HepG2 (cell line): Measurements from ENCODE around the gene GLIS2. TPM values are rescaled to one million over a fixed set of nuclear protein-coding genes. Genes with fewer than 3 reads are reported as not detected.

Experiments used
- ARNTL ChIP-seq: sonication (generic); formaldehyde crosslinking; IDR thresholded peaks from 2 replicates; pipeline ENCODE4 v1.4.0; 2020; ENCODE audit warnings: mild to moderate bottlenecking, missing genetic modification reagents
- GABPA ChIP-seq, 2 experiments: IDR thresholded peaks; 2 replicates each; pipeline ENCODE4 v1.6.1; 2011 to 2016; ENCODE audit warnings: low read depth in 2 of 2, low read length in 1 of 2, missing biosample characterization in 1 of 2, missing genetic modification characterization in 1 of 2
- HNRNPL ChIP-seq: fragments of 200-400 bp; formaldehyde crosslinking; IDR thresholded peaks from 2 replicates; pipeline ENCODE4 v1.6.1; 2017; ENCODE audit warnings: mild to moderate bottlenecking, low read depth, low read length
- NFYB ChIP-seq: sonication (generic); formaldehyde crosslinking; IDR thresholded peaks from 2 replicates; pipeline ENCODE4 v1.4.0; 2020; ENCODE audit warnings: missing genetic modification reagents
- NR1H2 ChIP-seq: sonication (generic); formaldehyde crosslinking; IDR thresholded peaks from 2 replicates; pipeline ENCODE4 v1.8.1; 2022; ENCODE audit warnings: low read depth, missing genetic modification reagents, borderline replicate concordance
- RBFOX2 ChIP-seq: fragments of 200-400 bp; formaldehyde crosslinking; IDR thresholded peaks from 2 replicates; pipeline ENCODE4 v1.6.1; 2017; ENCODE audit warnings: low read depth, mild to moderate bottlenecking, low read length
- REXO4 ChIP-seq: sonication (generic); formaldehyde crosslinking; IDR thresholded peaks from 2 replicates; pipeline ENCODE4 v1.8.0; 2022; ENCODE audit warnings: missing genetic modification reagents, mild to moderate bottlenecking, borderline replicate concordance
- SP5 ChIP-seq: IDR thresholded peaks from 2 replicates; pipeline ENCODE4 v1.6.1; 2016; ENCODE audit warnings: low read depth, borderline replicate concordance
- ZNF317 ChIP-seq: sonication (generic); formaldehyde crosslinking; IDR thresholded peaks from 2 replicates; pipeline ENCODE4 v1.5.0; 2020; ENCODE audit warnings: mild to moderate bottlenecking, missing genetic modification reagents
- ZNF543 ChIP-seq: sonication (generic); formaldehyde crosslinking; IDR thresholded peaks from 2 replicates; pipeline ENCODE4 v1.4.0; 2020; ENCODE audit warnings: mild to moderate bottlenecking, missing genetic modification reagents
- ZNF670 ChIP-seq: sonication (generic); formaldehyde crosslinking; IDR thresholded peaks from 2 replicates; pipeline ENCODE4 v1.8.0; 2022; ENCODE audit warnings: mild to moderate bottlenecking, missing genetic modification reagents, borderline replicate concordance
- polyA plus RNA-seq, 8 experiments: library from polyadenylated mRNA; depleted of rRNA in 3 of 8; stranded (reverse) in 7 of 8; unstranded in 1 of 8; fragments of >200 nt; fragmentation: Illumina TruSeq in 4 of 8; extraction: Trizol in 4 of 8; gene quantifications; 2 replicates each; pipeline versions ENCODE4 v1.2.1 to v1.2.3, GENCODE V29; 2011 to 2016; ENCODE audit warnings: low read depth in 4 of 8, missing spikeins in 1 of 8, mixed read lengths in 1 of 8; ENCODE audit not compliant: insufficient read depth in 1 of 8
- total RNA-seq, 5 experiments: library from RNA; depleted of rRNA; stranded (reverse); fragments of >200 nt; fragmentation: Illumina TruSeq; extraction: Trizol; gene quantifications; 2 replicates each; pipeline ENCODE4 v1.2.3, GENCODE V29; 2016; ENCODE audit warnings: low read depth in 1 of 5
- TF ChIP-seq, protein P1 (sequence below): sonication (generic); formaldehyde crosslinking; IDR thresholded peaks from 2 replicates; pipeline ENCODE4 v1.4.0; 2020; ENCODE audit warnings: missing genetic modification reagents, borderline replicate concordance
- TF ChIP-seq, protein P2 (sequence below): sonication (generic); formaldehyde crosslinking; IDR thresholded peaks from 2 replicates; pipeline ENCODE4 v1.5.0; 2020; ENCODE audit warnings: missing genetic modification reagents
- TF ChIP-seq, protein P3 (sequence below): sonication (generic); formaldehyde crosslinking; IDR thresholded peaks from 2 replicates; pipeline ENCODE4 v1.5.1; 2020; ENCODE audit warnings: mild to moderate bottlenecking, missing genetic modification reagents, borderline replicate concordance
- TF ChIP-seq, protein P4 (sequence below): sonication (generic); formaldehyde crosslinking; IDR thresholded peaks from 2 replicates; pipeline ENCODE4 v1.5.0; 2020; ENCODE audit warnings: mild to moderate bottlenecking, missing genetic modification reagents, moderate library complexity

Gene GLIS2
- total and polyA plus RNA-seq, 2 of the 13 experiments (the other 11 are each of a cell fraction or from before 2014, with no cell fraction given) = 0.28 to 0.29 TPM

DNA sequence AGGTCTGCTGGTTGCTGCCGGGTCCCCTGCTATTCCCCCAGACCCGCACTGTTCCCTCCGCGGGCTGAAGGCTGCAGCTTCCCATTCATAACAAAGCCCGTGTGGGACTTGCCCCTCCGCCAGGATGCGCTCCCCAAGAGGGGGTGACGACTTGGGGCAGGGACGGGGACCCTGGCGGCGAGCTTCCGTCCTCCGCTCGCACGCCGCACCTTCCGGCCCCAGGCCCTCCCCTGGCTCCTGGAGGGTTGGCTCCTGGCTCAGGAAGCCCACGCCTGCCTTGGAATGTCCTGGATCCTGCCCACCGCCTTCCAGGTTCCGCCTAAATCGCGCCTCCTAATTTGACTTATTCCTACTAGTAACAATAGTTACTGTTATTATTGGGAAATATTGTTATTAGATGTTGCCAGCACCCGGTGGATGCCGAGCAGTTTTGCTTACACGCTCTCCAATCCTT, 42.0 kb upstream of the GLIS2 start (continued):
- TF ChIP-seq, protein P1, sequence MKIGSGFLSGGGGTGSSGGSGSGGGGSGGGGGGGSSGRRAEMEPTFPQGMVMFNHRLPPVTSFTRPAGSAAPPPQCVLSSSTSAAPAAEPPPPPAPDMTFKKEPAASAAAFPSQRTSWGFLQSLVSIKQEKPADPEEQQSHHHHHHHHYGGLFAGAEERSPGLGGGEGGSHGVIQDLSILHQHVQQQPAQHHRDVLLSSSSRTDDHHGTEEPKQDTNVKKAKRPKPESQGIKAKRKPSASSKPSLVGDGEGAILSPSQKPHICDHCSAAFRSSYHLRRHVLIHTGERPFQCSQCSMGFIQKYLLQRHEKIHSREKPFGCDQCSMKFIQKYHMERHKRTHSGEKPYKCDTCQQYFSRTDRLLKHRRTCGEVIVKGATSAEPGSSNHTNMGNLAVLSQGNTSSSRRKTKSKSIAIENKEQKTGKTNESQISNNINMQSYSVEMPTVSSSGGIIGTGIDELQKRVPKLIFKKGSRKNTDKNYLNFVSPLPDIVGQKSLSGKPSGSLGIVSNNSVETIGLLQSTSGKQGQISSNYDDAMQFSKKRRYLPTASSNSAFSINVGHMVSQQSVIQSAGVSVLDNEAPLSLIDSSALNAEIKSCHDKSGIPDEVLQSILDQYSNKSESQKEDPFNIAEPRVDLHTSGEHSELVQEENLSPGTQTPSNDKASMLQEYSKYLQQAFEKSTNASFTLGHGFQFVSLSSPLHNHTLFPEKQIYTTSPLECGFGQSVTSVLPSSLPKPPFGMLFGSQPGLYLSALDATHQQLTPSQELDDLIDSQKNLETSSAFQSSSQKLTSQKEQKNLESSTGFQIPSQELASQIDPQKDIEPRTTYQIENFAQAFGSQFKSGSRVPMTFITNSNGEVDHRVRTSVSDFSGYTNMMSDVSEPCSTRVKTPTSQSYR (CRISPR knock-in tag) = no peak
- TF ChIP-seq NR1H2 = no peak; the same call in 1 of the 2 replicates
- peak; percentile 31; the same call in 1 of the 2 replicates for TF ChIP-seq GABPA (IDR thresholded peaks at IDR 0.05; ENCODE audit: low read depth, low read length)
- TF ChIP-seq GABPA (CRISPR knock-in tag; IDR thresholded peaks at IDR 0.05; ENCODE audit: low read depth) = peak; percentile 48; the same call in 1 of the 2 replicates
- peak; percentile 70; the same call in 1 of the 2 replicates for TF ChIP-seq ZNF317
- TF ChIP-seq, protein P2, sequence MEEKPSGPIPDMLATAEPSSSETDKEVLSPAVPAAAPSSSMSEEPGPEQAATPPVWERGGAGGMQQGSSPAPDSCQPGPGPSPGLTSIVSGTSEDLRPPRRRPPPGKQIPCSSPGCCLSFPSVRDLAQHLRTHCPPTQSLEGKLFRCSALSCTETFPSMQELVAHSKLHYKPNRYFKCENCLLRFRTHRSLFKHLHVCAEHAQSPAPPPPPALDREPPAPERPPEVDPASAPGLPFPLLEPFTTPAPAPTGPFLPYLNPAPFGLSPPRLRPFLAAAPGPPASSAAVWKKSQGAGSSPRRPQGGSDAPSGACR (CRISPR knock-in tag) = 0 out of 2 replicates have a peak, but pooled peaks have one; percentile 20
- 0 out of 2 replicates have a peak, but pooled peaks have one; percentile 22 for TF ChIP-seq ZNF543 (CRISPR knock-in tag)
- TF ChIP-seq ARNTL = 0 out of 2 replicates have a peak, but pooled peaks have one; percentile 15
- TF ChIP-seq NFYB (CRISPR knock-in tag) = 0 out of 2 replicates have a peak, but pooled peaks have one; percentile 2
- TF ChIP-seq, protein P3, sequence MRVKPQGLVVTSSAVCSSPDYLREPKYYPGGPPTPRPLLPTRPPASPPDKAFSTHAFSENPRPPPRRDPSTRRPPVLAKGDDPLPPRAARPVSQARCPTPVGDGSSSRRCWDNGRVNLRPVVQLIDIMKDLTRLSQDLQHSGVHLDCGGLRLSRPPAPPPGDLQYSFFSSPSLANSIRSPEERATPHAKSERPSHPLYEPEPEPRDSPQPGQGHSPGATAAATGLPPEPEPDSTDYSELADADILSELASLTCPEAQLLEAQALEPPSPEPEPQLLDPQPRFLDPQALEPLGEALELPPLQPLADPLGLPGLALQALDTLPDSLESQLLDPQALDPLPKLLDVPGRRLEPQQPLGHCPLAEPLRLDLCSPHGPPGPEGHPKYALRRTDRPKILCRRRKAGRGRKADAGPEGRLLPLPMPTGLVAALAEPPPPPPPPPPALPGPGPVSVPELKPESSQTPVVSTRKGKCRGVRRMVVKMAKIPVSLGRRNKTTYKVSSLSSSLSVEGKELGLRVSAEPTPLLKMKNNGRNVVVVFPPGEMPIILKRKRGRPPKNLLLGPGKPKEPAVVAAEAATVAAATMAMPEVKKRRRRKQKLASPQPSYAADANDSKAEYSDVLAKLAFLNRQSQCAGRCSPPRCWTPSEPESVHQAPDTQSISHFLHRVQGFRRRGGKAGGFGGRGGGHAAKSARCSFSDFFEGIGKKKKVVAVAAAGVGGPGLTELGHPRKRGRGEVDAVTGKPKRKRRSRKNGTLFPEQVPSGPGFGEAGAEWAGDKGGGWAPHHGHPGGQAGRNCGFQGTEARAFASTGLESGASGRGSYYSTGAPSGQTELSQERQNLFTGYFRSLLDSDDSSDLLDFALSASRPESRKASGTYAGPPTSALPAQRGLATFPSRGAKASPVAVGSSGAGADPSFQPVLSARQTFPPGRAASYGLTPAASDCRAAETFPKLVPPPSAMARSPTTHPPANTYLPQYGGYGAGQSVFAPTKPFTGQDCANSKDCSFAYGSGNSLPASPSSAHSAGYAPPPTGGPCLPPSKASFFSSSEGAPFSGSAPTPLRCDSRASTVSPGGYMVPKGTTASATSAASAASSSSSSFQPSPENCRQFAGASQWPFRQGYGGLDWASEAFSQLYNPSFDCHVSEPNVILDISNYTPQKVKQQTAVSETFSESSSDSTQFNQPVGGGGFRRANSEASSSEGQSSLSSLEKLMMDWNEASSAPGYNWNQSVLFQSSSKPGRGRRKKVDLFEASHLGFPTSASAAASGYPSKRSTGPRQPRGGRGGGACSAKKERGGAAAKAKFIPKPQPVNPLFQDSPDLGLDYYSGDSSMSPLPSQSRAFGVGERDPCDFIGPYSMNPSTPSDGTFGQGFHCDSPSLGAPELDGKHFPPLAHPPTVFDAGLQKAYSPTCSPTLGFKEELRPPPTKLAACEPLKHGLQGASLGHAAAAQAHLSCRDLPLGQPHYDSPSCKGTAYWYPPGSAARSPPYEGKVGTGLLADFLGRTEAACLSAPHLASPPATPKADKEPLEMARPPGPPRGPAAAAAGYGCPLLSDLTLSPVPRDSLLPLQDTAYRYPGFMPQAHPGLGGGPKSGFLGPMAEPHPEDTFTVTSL (CRISPR knock-in tag) = peak; percentile 29; the same call in 1 of the 2 replicates
- TF ChIP-seq HNRNPL = 0 out of 2 replicates have a peak, but pooled peaks have one; percentile 16
- peak; percentile 12; the same call in 1 of the 2 replicates for TF ChIP-seq SP5 (CRISPR knock-in tag)
- no peak for TF ChIP-seq REXO4
- TF ChIP-seq, protein P4, sequence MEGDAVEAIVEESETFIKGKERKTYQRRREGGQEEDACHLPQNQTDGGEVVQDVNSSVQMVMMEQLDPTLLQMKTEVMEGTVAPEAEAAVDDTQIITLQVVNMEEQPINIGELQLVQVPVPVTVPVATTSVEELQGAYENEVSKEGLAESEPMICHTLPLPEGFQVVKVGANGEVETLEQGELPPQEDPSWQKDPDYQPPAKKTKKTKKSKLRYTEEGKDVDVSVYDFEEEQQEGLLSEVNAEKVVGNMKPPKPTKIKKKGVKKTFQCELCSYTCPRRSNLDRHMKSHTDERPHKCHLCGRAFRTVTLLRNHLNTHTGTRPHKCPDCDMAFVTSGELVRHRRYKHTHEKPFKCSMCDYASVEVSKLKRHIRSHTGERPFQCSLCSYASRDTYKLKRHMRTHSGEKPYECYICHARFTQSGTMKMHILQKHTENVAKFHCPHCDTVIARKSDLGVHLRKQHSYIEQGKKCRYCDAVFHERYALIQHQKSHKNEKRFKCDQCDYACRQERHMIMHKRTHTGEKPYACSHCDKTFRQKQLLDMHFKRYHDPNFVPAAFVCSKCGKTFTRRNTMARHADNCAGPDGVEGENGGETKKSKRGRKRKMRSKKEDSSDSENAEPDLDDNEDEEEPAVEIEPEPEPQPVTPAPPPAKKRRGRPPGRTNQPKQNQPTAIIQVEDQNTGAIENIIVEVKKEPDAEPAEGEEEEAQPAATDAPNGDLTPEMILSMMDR (CRISPR knock-in tag) = peak; percentile 44
- TF ChIP-seq RBFOX2 = peak; percentile 37
- peak; percentile 66 for TF ChIP-seq ZNF670 (CRISPR knock-in tag)
